H1 (cell line): ENCODE data around the gene CAMTA1.

Experiments
- EZH2 ChIP-seq: fragments of 200-600 bp; sonication (generic); IDR thresholded peaks from 2 replicates; pipeline ENCODE4 v1.7.1; 2012; ENCODE audit warnings: low read depth, mild to moderate bottlenecking, moderate library complexity, low read length, inconsistent platforms; ENCODE audit not compliant: severe bottlenecking
- KDM1A ChIP-seq: fragments of 200-600, 300-600 bp; sonication (generic); IDR thresholded peaks from 2 replicates; pipeline ENCODE4 v1.7.1; 2016; ENCODE audit warnings: mild to moderate bottlenecking, low read length, borderline replicate concordance
- TAF1 ChIP-seq: IDR thresholded peaks from 2 replicates; pipeline ENCODE4 v1.6.1; 2011; ENCODE audit warnings: mild to moderate bottlenecking, low read depth, low read length
- TF ChIP-seq, protein P1 (sequence below): IDR thresholded peaks from 2 replicates; pipeline ENCODE4 v1.6.1; 2012; ENCODE audit warnings: inconsistent platforms

DNA sequence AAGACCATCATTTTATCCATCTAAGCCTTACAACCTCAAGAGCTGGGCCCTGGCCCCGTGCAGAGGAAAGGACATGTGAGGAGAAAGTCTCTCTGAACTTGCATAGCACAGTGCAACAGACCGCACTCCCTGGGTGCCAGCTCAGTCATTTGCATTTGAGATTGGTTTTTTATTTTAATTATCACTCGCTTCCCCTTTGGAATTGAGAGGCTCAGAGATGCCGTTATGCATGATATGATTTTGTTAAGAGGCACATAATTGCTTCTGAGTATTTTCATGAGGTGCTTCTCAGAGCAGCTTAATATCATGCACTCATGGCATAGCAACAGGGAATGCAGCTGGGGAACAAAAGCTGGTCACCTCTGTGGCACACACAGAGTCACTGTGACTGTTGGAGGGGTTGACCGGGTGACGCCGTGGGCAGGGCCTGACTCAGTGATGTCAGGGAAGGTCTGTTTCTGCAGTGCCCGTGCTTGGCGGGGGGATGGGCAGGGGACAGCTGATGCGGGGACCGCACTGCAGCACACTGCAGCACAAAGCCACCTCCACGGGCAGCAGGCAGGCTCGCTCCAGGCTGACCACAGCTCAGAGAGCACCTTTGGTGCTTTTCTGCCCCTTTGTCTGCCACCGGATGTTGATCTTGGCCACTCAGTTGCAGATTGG lies 942.7 kb downstream of the CAMTA1 start:
- TF ChIP-seq EZH2 (no peak), KDM1A (no peak), TAF1 (no peak)
- TF ChIP-seq, protein P1, sequence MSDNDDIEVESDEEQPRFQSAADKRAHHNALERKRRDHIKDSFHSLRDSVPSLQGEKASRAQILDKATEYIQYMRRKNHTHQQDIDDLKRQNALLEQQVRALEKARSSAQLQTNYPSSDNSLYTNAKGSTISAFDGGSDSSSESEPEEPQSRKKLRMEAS: no peak
